DOHH2 (cell line): ENCODE data around the gene RAB8A.

Experiments used
- CTCF ChIP-seq: fragments of 200-600 bp; sonication (generic); IDR thresholded peaks from one replicate; pipeline ENCODE4 v1.5.1; 2014; ENCODE audit warnings: antibody characterized with exemption, mild to moderate bottlenecking, low read depth, low read length; ENCODE audit not compliant: poor library complexity, severe bottlenecking
- EZH2phosphoT487 ChIP-seq: fragments of 200-600 bp; sonication (generic); IDR thresholded peaks from 2 replicates; pipeline ENCODE4 v1.6.1; 2017; ENCODE audit warnings: borderline replicate concordance, mild to moderate bottlenecking, antibody characterized with exemption, low read length, moderate library complexity, mixed read lengths

- TF ChIP-seq CTCF (no peak), EZH2phosphoT487 (no peak)
These were observed 34.6 kb upstream of the RAB8A start for GRCh38 chr19:16076958-16077611.
